Neural crest cell (in vitro differentiated cells): Measurements from ENCODE around the gene TRAPPC2. TPM values are rescaled to one million over a fixed set of nuclear protein-coding genes. Genes with fewer than 3 reads are reported as not detected.

ENCODE experiments used
- DNase-seq: peaks from one replicate; pipeline ENCODE4 v3.0.0; 2021; ENCODE audit warnings: low read depth, mixed read lengths, low spot score
- H3K27ac Mint-ChIP-seq: one replicate; pipeline ENCODE4 v1.8.0; 2021; ENCODE audit warnings: mild to moderate bottlenecking, mixed read lengths; ENCODE audit not compliant: unreplicated experiment
- H3K27me3 Mint-ChIP-seq: 2 replicates; pipeline ENCODE4 v1.8.0; 2021; ENCODE audit warnings: low read depth, mild to moderate bottlenecking, mixed read lengths
- H3K36me3 Mint-ChIP-seq: 2 replicates; pipeline ENCODE4 v1.8.0; 2021; ENCODE audit warnings: low read depth, mild to moderate bottlenecking, mixed read lengths
- H3K4me1 Mint-ChIP-seq: 2 replicates; pipeline ENCODE4 v1.8.0; 2021; ENCODE audit warnings: mixed read lengths
- H3K4me3 Mint-ChIP-seq: one replicate; pipeline ENCODE4 v1.8.0; 2021; ENCODE audit warnings: mild to moderate bottlenecking, mixed read lengths
- H3K9me3 Mint-ChIP-seq: 2 replicates; pipeline ENCODE4 v1.8.0; 2021; ENCODE audit warnings: mixed read lengths
- CTCF ChIP-seq: fragments of 200-600 bp; sonication (generic); conservative IDR thresholded peaks from 2 replicates; pipeline ENCODE4 v1.5.0; 2021; ENCODE audit warnings: antibody characterized with exemption, mild to moderate bottlenecking
- total RNA-seq: library from RNA; stranded (reverse); gene quantifications from 2 replicates; pipeline ENCODE4 v1.2.1, GENCODE V29; 2021

The TRAPPC2 gene
- total RNA-seq, 1 donor from 2014 or later = 23.0 TPM

DNA sequence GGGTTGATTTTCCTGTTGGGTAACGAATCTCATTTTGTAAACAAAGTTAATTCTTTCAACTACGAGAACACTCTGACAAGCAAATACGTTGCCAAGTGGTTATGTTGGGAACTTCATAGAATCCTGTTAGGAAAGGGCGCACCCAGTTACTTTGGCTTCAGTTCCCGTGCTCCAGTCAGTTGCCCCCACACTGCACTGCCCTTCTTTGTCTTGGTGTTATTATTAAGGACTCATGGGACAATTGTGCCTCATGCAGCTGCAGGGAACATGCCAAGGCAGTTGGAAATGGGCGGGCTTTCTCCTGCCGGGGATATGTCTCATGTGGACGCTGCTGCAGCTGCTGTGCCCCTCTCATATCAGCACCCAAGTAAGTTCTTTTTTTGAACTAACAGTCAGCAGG is 29.1 kb upstream of the TRAPPC2 start:
- peak overlapping the region; percentile 34 for H3K4me3 Mint-ChIP-seq

DNA sequence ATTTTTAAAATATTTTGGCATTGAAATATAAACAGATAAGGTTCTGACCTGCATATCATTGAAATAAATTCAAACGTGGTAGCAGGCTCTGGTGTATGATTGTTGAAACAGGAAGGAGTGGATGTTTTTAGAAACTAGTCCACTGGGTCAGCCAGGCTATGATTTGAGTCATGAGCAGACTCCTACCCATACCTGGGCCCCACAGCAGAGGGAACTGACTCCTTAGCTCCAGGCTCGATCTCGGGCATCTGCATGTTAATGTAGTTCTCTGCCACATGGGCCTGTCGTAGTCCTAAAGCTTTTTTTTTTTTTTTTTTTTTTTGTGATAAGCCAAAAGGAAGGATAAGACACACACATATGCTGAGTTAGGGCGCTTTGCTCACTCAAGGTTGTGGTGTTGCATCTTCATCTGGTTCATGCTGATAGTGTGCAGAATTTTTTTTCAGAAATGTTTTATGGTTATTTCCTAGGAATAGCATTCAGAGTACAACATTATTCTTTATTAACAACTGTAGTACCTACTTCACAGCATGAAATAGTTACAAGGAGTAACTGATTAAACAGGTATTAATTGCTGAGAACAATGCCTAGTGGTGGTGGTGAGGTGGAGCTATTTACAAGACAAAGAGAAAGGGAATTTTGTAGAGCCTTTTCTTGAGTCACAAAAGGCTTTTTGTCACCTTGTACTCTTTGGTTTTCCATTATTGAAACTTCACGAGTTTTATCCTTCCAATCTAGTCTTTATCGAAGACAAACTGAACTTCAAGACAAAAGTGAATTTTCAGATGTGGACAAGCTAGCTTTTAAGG is 27.4 kb upstream of the TRAPPC2 start:
- Mint-ChIP-seq H3K36me3 (peaks cover 25% of the 10 kb centered on the region), H3K4me1 (peaks cover 17% of the 10 kb centered on the region), H3K27ac (no peak overlapping the region), H3K27me3 (no peaks in the 10 kb centered on the region), H3K4me3 (no peak overlapping the region), H3K9me3 (peaks cover 3% of the 10 kb centered on the region)
- TF ChIP-seq CTCF = no peak
- DNase-seq = no peak

More for the DNA sequence above, 29.1 kb upstream of the TRAPPC2 start:
- peak overlapping the region; percentile 50 for H3K27ac Mint-ChIP-seq
- H3K9me3 Mint-ChIP-seq = peaks cover 4% of the 10 kb centered on the region
- peaks cover 26% of the 10 kb centered on the region for H3K36me3 Mint-ChIP-seq
- no peak for DNase-seq
- H3K27me3 Mint-ChIP-seq = no peaks in the 10 kb centered on the region
- TF ChIP-seq CTCF = no peak
- peaks cover 17% of the 10 kb centered on the region for H3K4me1 Mint-ChIP-seq

GRCh38 chrX:13760426-13760825 is 26.0 kb upstream of the TRAPPC2 start:
- no peak for TF ChIP-seq CTCF

DNA sequence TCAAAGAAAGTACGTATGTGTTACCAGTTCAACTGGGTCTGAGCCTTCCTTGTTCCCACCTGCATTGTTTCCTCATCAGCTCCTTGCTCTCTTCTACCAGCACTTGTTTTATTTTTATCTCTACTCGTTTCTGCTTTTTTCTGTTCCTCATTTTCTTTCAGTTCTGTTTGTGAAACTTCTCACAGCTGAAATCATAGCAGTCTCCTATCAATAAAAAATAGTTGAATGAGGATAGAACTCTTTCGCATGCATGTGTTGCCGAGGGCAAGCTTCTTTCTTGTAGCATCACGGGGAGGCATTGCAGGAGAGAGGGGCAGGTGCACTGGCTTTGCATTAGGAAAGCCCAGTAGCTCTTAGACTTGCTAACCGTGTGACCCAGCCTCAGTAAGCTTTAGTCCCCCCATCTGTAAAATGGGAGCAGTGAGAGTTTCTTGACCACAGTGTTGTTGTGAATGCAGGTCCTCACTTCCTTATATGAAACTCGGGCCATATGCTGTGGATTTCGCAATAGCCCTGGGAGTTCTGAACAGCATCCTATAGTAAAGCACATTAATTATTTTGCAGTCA is 24.8 kb upstream of the TRAPPC2 start:
- Mint-ChIP-seq H3K36me3 (peaks cover 11% of the 10 kb centered on the region), H3K4me1 (peaks cover 9% of the 10 kb centered on the region), H3K27me3 (no peaks in the 10 kb centered on the region), H3K9me3 (no peaks in the 10 kb centered on the region), H3K27ac (no peak overlapping the region), H3K4me3 (no peak overlapping the region)
- TF ChIP-seq CTCF = no peak
- DNase-seq = no peak

More at GRCh38 chrX:13760426-13760825, 26.0 kb upstream of the TRAPPC2 start:
- no peaks in the 10 kb centered on the region for H3K27me3 Mint-ChIP-seq
- H3K4me3 Mint-ChIP-seq = no peak overlapping the region
- H3K4me1 Mint-ChIP-seq = peaks cover 17% of the 10 kb centered on the region
- no peaks in the 10 kb centered on the region for H3K9me3 Mint-ChIP-seq
- DNase-seq = no peak
- H3K36me3 Mint-ChIP-seq = peaks cover 14% of the 10 kb centered on the region
- no peak overlapping the region for H3K27ac Mint-ChIP-seq

DNA sequence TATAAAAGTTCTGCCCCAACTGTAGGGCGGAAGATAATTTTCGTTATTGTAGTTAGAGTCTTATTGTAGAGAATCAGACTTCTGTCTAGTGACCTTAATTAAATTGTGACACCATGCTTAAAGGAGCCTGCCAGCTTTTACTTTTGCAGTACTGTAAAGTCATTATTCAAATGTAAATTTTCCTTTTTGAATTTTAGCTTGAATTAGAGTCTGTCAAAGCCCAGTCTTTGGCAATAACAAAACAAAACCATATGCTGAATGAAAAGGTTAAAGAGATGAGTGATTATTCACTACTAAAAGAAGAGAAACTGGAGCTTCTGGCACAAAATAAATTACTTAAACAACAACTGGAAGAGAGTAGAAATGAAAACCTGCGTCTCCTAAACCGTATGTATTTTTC is 22.0 kb upstream of the TRAPPC2 start:
- no peak for DNase-seq
- TF ChIP-seq CTCF = no peak
- H3K4me3 Mint-ChIP-seq = no peak overlapping the region
- H3K27ac Mint-ChIP-seq = no peak overlapping the region
- H3K9me3 Mint-ChIP-seq = no peaks in the 10 kb centered on the region
- peaks cover 16% of the 10 kb centered on the region for H3K36me3 Mint-ChIP-seq
- no peaks in the 10 kb centered on the region for H3K4me1 Mint-ChIP-seq
- H3K27me3 Mint-ChIP-seq = no peaks in the 10 kb centered on the region
